Panc1 (cell line): ENCODE results near the gene WDR35. TPM values are rescaled to one million over a fixed set of nuclear protein-coding genes. Genes with fewer than 3 reads are reported as not detected.

Source experiments
- ATAC-seq: fragments of 200-7000 bp; cut with Tn5 transposase; 2 replicates; pipeline ENCODE4 v1.9.1; 2020; ENCODE audit warnings: mild to moderate bottlenecking, moderate library complexity
- BruUV-seq: library from RNA; stranded (reverse); fragments of 400-500 nt; replicated peaks from 2 replicates; lab custom pipeline; 2021; lab: Mats Ljungman, UMichigan
- CTCF ChIA-PET: fragments of 300-600 bp; sonication (Branson Sonifier 250); formaldehyde crosslinking; loops from one replicate; lab custom pipeline; 2022; ENCODE audit warnings: antibody characterized with exemption; lab: Charles Lee
- POLR2A ChIA-PET: fragments of 300-600 bp; sonication (Branson Sonifier 250); formaldehyde crosslinking; loops from one replicate; lab custom pipeline; 2022; ENCODE audit warnings: antibody characterized with exemption; lab: Charles Lee
- DNase-seq: peaks from one replicate; pipeline ENCODE4 v3.0.0-alpha.2; 2010; ENCODE audit warnings: low read depth, low spot score
- H3K27ac ChIP-seq: 2 replicates; pipeline ENCODE4 v1.5.1; 2011; ENCODE audit warnings: mild to moderate bottlenecking, low read length, inconsistent platforms
- H3K27me3 ChIP-seq: fragments of 200-500 bp; sonication (Bioruptor generic); 2 replicates; pipeline ENCODE4 v1.6.0; 2014; ENCODE audit warnings: low read length, inconsistent platforms; ENCODE audit not compliant: control insufficient read depth, insufficient read depth
- H3K36me3 ChIP-seq: fragments of 200-500 bp; sonication (Bioruptor generic); 2 replicates; pipeline ENCODE4 v1.5.1; 2014; ENCODE audit warnings: inconsistent platforms, mild to moderate bottlenecking, low read length, moderate library complexity; ENCODE audit not compliant: control insufficient read depth, insufficient read depth
- H3K4me1 ChIP-seq: 2 replicates; pipeline ENCODE4 v1.5.1; 2011; ENCODE audit warnings: inconsistent platforms, mild to moderate bottlenecking, low read length, moderate library complexity; ENCODE audit not compliant: control insufficient read depth, insufficient read depth
- H3K4me3 ChIP-seq, 2 experiments: 2 replicates each; pipeline ENCODE4 v1.5.1; 2011 to 2012; ENCODE audit warnings: low read depth in 2 of 2, low read length in 2 of 2, mild to moderate bottlenecking in 2 of 2, inconsistent platforms in 1 of 2, moderate library complexity in 1 of 2
- H3K9me3 ChIP-seq: fragments of 200-500 bp; sonication (Bioruptor generic); 2 replicates; pipeline ENCODE4 v1.5.1; 2014; ENCODE audit warnings: low read depth, mild to moderate bottlenecking, inconsistent platforms, low read length, moderate library complexity; ENCODE audit not compliant: control insufficient read depth, insufficient read depth
- CTCF ChIP-seq: fragments of 450-650 bp; IDR thresholded peaks from 2 replicates; pipeline ENCODE4 v1.5.1; 2017; ENCODE audit warnings: mild to moderate bottlenecking
- POLR2AphosphoS5 ChIP-seq: IDR thresholded peaks from 2 replicates; pipeline ENCODE4 v1.6.1; 2012; ENCODE audit warnings: mild to moderate bottlenecking, low read depth, low read length, moderate library complexity
- SIN3A ChIP-seq: IDR thresholded peaks from 2 replicates; pipeline ENCODE4 v1.6.1; 2012; ENCODE audit warnings: low read depth, mild to moderate bottlenecking, low read length, moderate library complexity, borderline replicate concordance; ENCODE audit not compliant: insufficient read depth
- TCF7L2 ChIP-seq: IDR thresholded peaks from 2 replicates; pipeline ENCODE4 v1.6.1; 2011; ENCODE audit warnings: mild to moderate bottlenecking, low read depth, low read length, inconsistent platforms
- in situ Hi-C: cut with HindIII; loops from 2 replicates; pipeline ENCODE4 v1.10.0; 2016; ENCODE audit warnings: low sequenced_read_pairs, low pct_unique_long_range_greater_than_20kb
- intact Hi-C: fragments of 100-400 bp; cut with micrococcal nuclease; formaldehyde crosslinking; loops from one replicate; pipeline ENCODE4 v1.10.0; 2022; ENCODE audit not compliant: unreplicated experiment
- total RNA-seq: library from RNA; stranded (reverse); gene quantifications from one replicate; pipeline ENCODE4 v1.2.1, GENCODE V29; 2021; ENCODE audit not compliant: unreplicated experiment
- TF ChIP-seq, protein P1 (sequence below), 2 experiments: IDR thresholded peaks; 2 replicates each; pipeline ENCODE4 v1.6.1; 2011 to 2012; ENCODE audit warnings: low read depth in 2 of 2, control low read depth in 1 of 2, low read length in 1 of 2, mild to moderate bottlenecking in 1 of 2, moderate library complexity in 1 of 2; ENCODE audit not compliant: insufficient read depth in 1 of 2

Gene WDR35
- total RNA-seq, 1 experiment from 2014 or later, result 13.8 TPM

GRCh38 chr2:20034218-20034617, 44.3 kb upstream of the WDR35 start:
- H3K36me3 ChIP-seq, result peaks cover 15% of the 10 kb centered on the region
- BruUV-seq, result no TSS peak
- no peaks in the 10 kb centered on the region for H3K27me3 ChIP-seq
- TF ChIP-seq, protein P1, sequence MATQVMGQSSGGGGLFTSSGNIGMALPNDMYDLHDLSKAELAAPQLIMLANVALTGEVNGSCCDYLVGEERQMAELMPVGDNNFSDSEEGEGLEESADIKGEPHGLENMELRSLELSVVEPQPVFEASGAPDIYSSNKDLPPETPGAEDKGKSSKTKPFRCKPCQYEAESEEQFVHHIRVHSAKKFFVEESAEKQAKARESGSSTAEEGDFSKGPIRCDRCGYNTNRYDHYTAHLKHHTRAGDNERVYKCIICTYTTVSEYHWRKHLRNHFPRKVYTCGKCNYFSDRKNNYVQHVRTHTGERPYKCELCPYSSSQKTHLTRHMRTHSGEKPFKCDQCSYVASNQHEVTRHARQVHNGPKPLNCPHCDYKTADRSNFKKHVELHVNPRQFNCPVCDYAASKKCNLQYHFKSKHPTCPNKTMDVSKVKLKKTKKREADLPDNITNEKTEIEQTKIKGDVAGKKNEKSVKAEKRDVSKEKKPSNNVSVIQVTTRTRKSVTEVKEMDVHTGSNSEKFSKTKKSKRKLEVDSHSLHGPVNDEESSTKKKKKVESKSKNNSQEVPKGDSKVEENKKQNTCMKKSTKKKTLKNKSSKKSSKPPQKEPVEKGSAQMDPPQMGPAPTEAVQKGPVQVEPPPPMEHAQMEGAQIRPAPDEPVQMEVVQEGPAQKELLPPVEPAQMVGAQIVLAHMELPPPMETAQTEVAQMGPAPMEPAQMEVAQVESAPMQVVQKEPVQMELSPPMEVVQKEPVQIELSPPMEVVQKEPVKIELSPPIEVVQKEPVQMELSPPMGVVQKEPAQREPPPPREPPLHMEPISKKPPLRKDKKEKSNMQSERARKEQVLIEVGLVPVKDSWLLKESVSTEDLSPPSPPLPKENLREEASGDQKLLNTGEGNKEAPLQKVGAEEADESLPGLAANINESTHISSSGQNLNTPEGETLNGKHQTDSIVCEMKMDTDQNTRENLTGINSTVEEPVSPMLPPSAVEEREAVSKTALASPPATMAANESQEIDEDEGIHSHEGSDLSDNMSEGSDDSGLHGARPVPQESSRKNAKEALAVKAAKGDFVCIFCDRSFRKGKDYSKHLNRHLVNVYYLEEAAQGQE (IDR thresholded peaks at IDR 0.05; ENCODE audit: insufficient read depth in 1 of 2, low read depth in 2 of 2, low read length in 1 of 2), result no peak
- TF ChIP-seq TCF7L2 (no peak), POLR2AphosphoS5 (no peak), CTCF (no peak), SIN3A (no peak)
- CTCF ChIA-PET, result no interaction called here
- no peak overlapping the region for H3K4me3 ChIP-seq
- DNase-seq, result no peak
- in situ Hi-C loops (no loop called here), intact Hi-C loops (no loop called here)
- no peaks in the 10 kb centered on the region for H3K4me1 ChIP-seq
- H3K9me3 ChIP-seq, result no peaks in the 10 kb centered on the region
- ATAC-seq, result no peak
- POLR2A ChIA-PET, result interaction anchor here (0.6 kb wide), 1 partner anchor 44 kb away, joined by 3 read pairs; no protein-coding TSS in a partner anchor
- no peak overlapping the region for H3K27ac ChIP-seq

DNA sequence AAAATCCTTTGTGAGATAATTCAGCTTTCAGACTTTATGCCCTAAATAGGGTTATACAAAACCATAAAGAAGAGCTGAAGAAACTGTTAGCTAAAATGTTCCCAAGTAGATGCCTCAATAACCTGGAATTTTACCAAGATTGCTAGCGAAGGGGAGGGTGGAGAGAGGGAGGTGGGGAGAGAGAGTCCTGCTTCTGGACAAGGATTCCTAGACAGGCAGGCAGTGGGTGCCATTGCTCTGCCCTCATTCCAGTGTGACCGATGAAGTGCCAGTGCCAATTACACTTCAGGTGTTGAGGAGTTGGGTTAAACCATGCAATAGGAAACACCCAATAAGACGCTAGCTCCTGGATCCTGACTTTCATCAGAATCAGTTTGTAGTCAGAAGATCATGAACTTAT, 43.4 kb upstream of the WDR35 start:
- no peaks in the 10 kb centered on the region for H3K9me3 ChIP-seq
- in situ Hi-C loops (no loop called here), intact Hi-C loops (no loop called here)
- POLR2A ChIA-PET, result interaction anchor here (0.7 kb wide), 1 partner anchor 14 kb away, joined by 3 read pairs; no protein-coding TSS in a partner anchor
- no peak for ATAC-seq
- no peak overlapping the region for H3K4me3 ChIP-seq
- TF ChIP-seq, protein P1 (IDR thresholded peaks at IDR 0.05; ENCODE audit: insufficient read depth in 1 of 2, low read depth in 2 of 2, low read length in 1 of 2), result no peak
- TF ChIP-seq SIN3A (no peak), POLR2AphosphoS5 (no peak), TCF7L2 (no peak)
- no peaks in the 10 kb centered on the region for H3K4me1 ChIP-seq
- DNase-seq, result no peak
- no TSS peak for BruUV-seq
- CTCF ChIA-PET, result no interaction called here
- no peak overlapping the region for H3K27ac ChIP-seq
- H3K27me3 ChIP-seq, result no peaks in the 10 kb centered on the region
- peaks cover 15% of the 10 kb centered on the region for H3K36me3 ChIP-seq
